KOPT-K1 (cell line): ENCODE data around the gene HSD17B14.
"Not testable (repeated sequence)": the region's sequence is repeated elsewhere in the genome, so short reads cannot be mapped to it uniquely, and the experiment has no call there.

Experiments
- H3K27ac ChIP-seq: fragments of 200-600 bp; sonication (generic); 2 replicates; pipeline ENCODE4 v1.5.1; 2016; ENCODE audit warnings: antibody characterized with exemption, mild to moderate bottlenecking, low read depth, low read length; ENCODE audit not compliant: poor library complexity, severe bottlenecking
- H3K36me3 ChIP-seq: fragments of 200-600 bp; sonication (generic); 2 replicates; pipeline ENCODE4 v1.5.1; 2017; ENCODE audit warnings: antibody characterized with exemption, mild to moderate bottlenecking, low read length, moderate library complexity; ENCODE audit not compliant: insufficient read depth
- H3K9me3 ChIP-seq: fragments of 200-600 bp; sonication (generic); 2 replicates; pipeline ENCODE4 v1.5.1; 2017; ENCODE audit warnings: antibody characterized with exemption, low read length, mild to moderate bottlenecking; ENCODE audit not compliant: insufficient read depth, poor library complexity, severe bottlenecking

HSD17B14 gene

GRCh38 chr19:48777139-48777538 is 59.2 kb downstream of the HSD17B14 start:
- Histone ChIP-seq H3K36me3 (no peaks in the 10 kb centered on the region), H3K27ac (no peak overlapping the region), H3K9me3 (no peaks in the 10 kb centered on the region)

- H3K27ac ChIP-seq: no peak overlapping the region
- H3K36me3 ChIP-seq: no peaks in the 10 kb centered on the region
- H3K9me3 ChIP-seq: no peaks in the 10 kb centered on the region
Measured at GRCh38 chr19:48772503-48772953, 63.8 kb downstream of the HSD17B14 start.

GRCh38 chr19:48770734-48771472 is 65.4 kb downstream of the HSD17B14 start:
- H3K9me3 ChIP-seq: no peaks in the 10 kb centered on the region
- H3K27ac ChIP-seq: no peak overlapping the region
- no peaks in the 10 kb centered on the region for H3K36me3 ChIP-seq

GRCh38 chr19:48770266-48770665 is 66.0 kb downstream of the HSD17B14 start:
- Histone ChIP-seq H3K27ac (no peak overlapping the region), H3K36me3 (no peaks in the 10 kb centered on the region), H3K9me3 (no peaks in the 10 kb centered on the region)

- H3K9me3 ChIP-seq: no peaks in the 10 kb centered on the region
- H3K36me3 ChIP-seq: no peaks in the 10 kb centered on the region
Measured at GRCh38 chr19:48768994-48769713, 67.1 kb downstream of the HSD17B14 start.

GRCh38 chr19:48768171-48768753 is 68.0 kb downstream of the HSD17B14 start:
- H3K36me3 ChIP-seq, H3K9me3 ChIP-seq, H3K27ac ChIP-seq: not testable (repeated sequence)

More at GRCh38 chr19:48768994-48769713, 67.1 kb downstream of the HSD17B14 start:
- H3K27ac ChIP-seq: no peak overlapping the region

GRCh38 chr19:48765816-48766215 is 70.5 kb downstream of the HSD17B14 start:
- H3K27ac ChIP-seq, H3K9me3 ChIP-seq, H3K36me3 ChIP-seq: not testable (repeated sequence)
